Measurements from ENCODE around the gene PACS2. TPM values are rescaled to one million over a fixed set of nuclear protein-coding genes. Genes with fewer than 3 reads are reported as not detected.
A peak's percentile ranks its signal among the peaks of the same experiment; 100 is the strongest.

Gene PACS2
- total RNA-seq, 1 experiment from 2014 or later: 72.5 TPM

DNA sequence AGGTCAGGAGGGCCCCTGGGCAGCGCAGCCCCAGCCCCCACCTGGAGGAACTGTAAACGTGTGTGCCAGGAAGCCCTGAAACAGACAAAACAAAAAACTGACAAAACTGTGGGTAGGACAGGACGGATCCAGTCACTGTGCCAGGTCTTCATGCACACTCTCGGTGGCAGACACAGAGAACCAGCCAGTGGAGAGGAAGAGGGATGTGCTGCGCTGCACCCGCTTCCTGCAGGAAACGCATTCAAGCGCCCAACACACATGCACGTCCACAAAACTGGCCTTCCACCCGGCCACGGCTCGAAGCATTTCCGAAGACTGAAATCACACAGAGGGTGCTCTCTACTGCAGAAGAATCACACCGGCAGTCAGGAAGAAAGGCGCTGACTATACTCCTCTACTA, 30.6 kb upstream of the PACS2 start:
- H3K9me3 Mint-ChIP-seq: no peaks in the 10 kb centered on the region

More for the DNA sequence above, 30.6 kb upstream of the PACS2 start:
- H2BK15ac ChIP-seq (ENCODE audit: low read depth, low read length): no peak overlapping the region
- Mint-ChIP-seq H3K4me3 (no peak overlapping the region), H3K4me1 (peaks cover 13 to 20% of the 10 kb centered on the region in 2 experiments), H3K27ac (peak overlapping the region in 1 of 3 experiments; percentile 44; a peak in 1 of 7 replicates), H3K36me3 (ENCODE audit: insufficient read depth in 1 of 3, low read depth in 3 of 3) (peaks cover 0 to 8% (median 0%) of the 10 kb centered on the region in 3 experiments; a peak in 3 of 7 replicates), H3K27me3 (ENCODE audit: low read depth) (no peaks in the 10 kb centered on the region)
- no peaks in the 10 kb centered on the region for H4K20me1 ChIP-seq (ENCODE audit: control insufficient read depth, insufficient read depth, insufficient read length)
- no peak overlapping the region for H3K23ac ChIP-seq (ENCODE audit: insufficient read length, low read depth, low read length)
- H3K23me2 ChIP-seq (ENCODE audit: insufficient read length, low read depth, low read length, poor library complexity, severe bottlenecking): no peaks in the 10 kb centered on the region
- peaks cover 3% of the 10 kb centered on the region; the same call in 1 of the 2 replicates for H3K79me2 ChIP-seq (ENCODE audit: insufficient read depth, low read length)
- no peak overlapping the region for H2BK20ac ChIP-seq (ENCODE audit: low read depth, low read length, poor library complexity, severe bottlenecking)
- no peak overlapping the region for H3K27ac ChIP-seq (ENCODE audit: insufficient read length, low read depth, low read length)
- H2AK5ac ChIP-seq (ENCODE audit: insufficient read length, low read length): no peak overlapping the region
- no peak overlapping the region for H2BK120ac ChIP-seq (ENCODE audit: low read depth, low read length, poor library complexity, severe bottlenecking)
- no peak overlapping the region for H3K4ac ChIP-seq (ENCODE audit: low read depth, low read length)
- H3K79me1 ChIP-seq (ENCODE audit: insufficient read depth, low read depth, low read length, poor library complexity, severe bottlenecking): peaks cover 3% of the 10 kb centered on the region
- no peak overlapping the region for H2AFZ ChIP-seq (ENCODE audit: low read length)
- H4K5ac ChIP-seq (ENCODE audit: insufficient read length, low read depth, low read length): no peak overlapping the region
- no peak overlapping the region for H3K14ac ChIP-seq (ENCODE audit: insufficient read depth, low read length)
- no peak overlapping the region for H4K8ac ChIP-seq (replicated peaks; ENCODE audit: insufficient read length, low read depth, low read length)
- H3K4me1 ChIP-seq (ENCODE audit: insufficient read depth, low read length): no peaks in the 10 kb centered on the region
- no peak overlapping the region for H3K9ac ChIP-seq (ENCODE audit: extremely low read depth, insufficient read length, low read length)
- no peak overlapping the region for H3T11ph ChIP-seq (ENCODE audit: low read length)
- H4K91ac ChIP-seq (ENCODE audit: insufficient read length, low read depth, low read length): no peak overlapping the region
- H2BK5ac ChIP-seq (ENCODE audit: insufficient read length, low read length): no peak overlapping the region
- no peak overlapping the region for H2BK12ac ChIP-seq (ENCODE audit: insufficient read length, low read depth, low read length)
- no peak for DNase-seq
- no peak overlapping the region for H3K56ac ChIP-seq (ENCODE audit: insufficient read length, low read depth, low read length)
- TF ChIP-seq, protein P1, sequence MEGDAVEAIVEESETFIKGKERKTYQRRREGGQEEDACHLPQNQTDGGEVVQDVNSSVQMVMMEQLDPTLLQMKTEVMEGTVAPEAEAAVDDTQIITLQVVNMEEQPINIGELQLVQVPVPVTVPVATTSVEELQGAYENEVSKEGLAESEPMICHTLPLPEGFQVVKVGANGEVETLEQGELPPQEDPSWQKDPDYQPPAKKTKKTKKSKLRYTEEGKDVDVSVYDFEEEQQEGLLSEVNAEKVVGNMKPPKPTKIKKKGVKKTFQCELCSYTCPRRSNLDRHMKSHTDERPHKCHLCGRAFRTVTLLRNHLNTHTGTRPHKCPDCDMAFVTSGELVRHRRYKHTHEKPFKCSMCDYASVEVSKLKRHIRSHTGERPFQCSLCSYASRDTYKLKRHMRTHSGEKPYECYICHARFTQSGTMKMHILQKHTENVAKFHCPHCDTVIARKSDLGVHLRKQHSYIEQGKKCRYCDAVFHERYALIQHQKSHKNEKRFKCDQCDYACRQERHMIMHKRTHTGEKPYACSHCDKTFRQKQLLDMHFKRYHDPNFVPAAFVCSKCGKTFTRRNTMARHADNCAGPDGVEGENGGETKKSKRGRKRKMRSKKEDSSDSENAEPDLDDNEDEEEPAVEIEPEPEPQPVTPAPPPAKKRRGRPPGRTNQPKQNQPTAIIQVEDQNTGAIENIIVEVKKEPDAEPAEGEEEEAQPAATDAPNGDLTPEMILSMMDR (conservative IDR thresholded peaks at IDR 0.05): no peak
- H3K18ac ChIP-seq (ENCODE audit: insufficient read length, low read depth, low read length): no peak overlapping the region
- H3K4me2 ChIP-seq (ENCODE audit: insufficient read depth, insufficient read length, low read length): no peak overlapping the region
- no CpG with 5 or more reads among the region's 15 CpGs for WGBS (ENCODE audit: extremely low coverage, insufficient read length, low lambda C conversion rate)
- no peaks in the 10 kb centered on the region for H3K27me3 ChIP-seq (ENCODE audit: insufficient read depth, low read length)
- no peaks in the 10 kb centered on the region for H3K9me3 ChIP-seq (ENCODE audit: control insufficient read depth, low read depth, low read length)
